ENCODE results near the gene CETN2. TPM values are rescaled to one million over a fixed set of nuclear protein-coding genes. Genes with fewer than 3 reads are reported as not detected.

Gene CETN2
- total and polyA plus RNA-seq, 7 donors, result 9.2 to 29.8 (median 15.0) TPM

DNA sequence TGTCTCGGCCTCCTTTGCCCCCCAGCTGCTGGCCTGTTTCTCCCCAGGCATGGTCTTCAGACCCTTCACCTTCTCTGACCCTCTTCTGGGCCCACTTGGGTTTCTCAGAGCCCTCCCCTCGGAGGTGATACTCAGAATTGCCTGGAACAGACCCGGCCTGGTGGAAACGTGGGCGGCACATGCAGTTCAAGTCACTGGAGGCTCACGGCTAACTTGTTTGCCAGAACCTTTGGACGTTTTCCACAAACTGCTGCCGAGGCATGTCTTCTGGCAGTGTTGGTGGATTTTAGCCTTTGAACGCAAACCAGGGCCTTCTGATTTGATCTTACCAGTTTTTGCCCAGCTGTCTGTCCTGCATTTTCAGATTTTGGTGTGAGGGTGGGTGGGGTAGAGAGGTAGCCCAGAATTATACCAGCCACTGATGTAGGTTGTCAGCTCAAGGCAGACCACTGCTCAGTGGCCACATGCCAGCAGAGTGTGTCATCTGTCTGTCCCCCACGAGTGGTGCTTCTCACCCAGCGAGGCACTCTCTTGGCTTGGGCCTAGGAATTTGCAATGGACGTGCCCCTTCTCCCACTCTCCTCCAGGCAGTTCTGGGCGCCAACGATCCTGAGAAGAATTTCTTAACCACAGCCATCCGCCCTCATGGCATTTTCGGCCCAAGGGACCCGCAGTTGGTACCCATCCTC is 34.8 kb upstream of the CETN2 start:
- peaks cover 0 to 44% of the 10 kb centered on the region in 2 donors for H3K36me3 ChIP-seq (ENCODE audit: insufficient read depth in 1 of 2, low read depth in 1 of 2)
- WGBS, 3 donors, result 65 to 73% (median 68%) methylated on average over 13 to 17 of the region's 17 CpGs

GRCh38 chrX:152861826-152862225 is 31.3 kb upstream of the CETN2 start:
- Histone ChIP-seq H3K27me3 (ENCODE audit: insufficient read depth in 3 of 3, low read length in 2 of 3) (peaks cover 0 to 4% (median 0%) of the 10 kb centered on the region in 3 donors), H3K4me1 (no peaks in the 10 kb centered on the region), H3K9me3 (no peaks in the 10 kb centered on the region), H3K4me3 (no peak overlapping the region), H3K27ac (no peak overlapping the region), H3K36me3 (ENCODE audit: insufficient read depth in 1 of 2, low read depth in 1 of 2) (peaks cover 0 to 26% of the 10 kb centered on the region in 2 donors)
- 70 to 92% (median 90%) methylated on average over 6 of the region's 6 CpGs for WGBS, 3 donors
- TF ChIP-seq CTCF (IDR thresholded peaks at IDR 0.05), result no peak
- ATAC-seq, result no peak
- no peak for DNase-seq
- intact Hi-C loops (cut with DNase I), result no loop called here

More for the DNA sequence above, 34.8 kb upstream of the CETN2 start:
- DNase-seq (peak in 1 of 2 donors; percentile 22), ATAC-seq (no peak)
- TF ChIP-seq CTCF (IDR thresholded peaks at IDR 0.05), result no peak
- intact Hi-C loops (cut with DNase I), result no loop called here
- no peak overlapping the region for H3K27ac ChIP-seq
- peaks cover 0 to 4% (median 0%) of the 10 kb centered on the region in 3 donors for H3K27me3 ChIP-seq (ENCODE audit: insufficient read depth in 3 of 3, low read length in 2 of 3)
- H3K4me1 ChIP-seq, result no peaks in the 10 kb centered on the region
- H3K4me3 ChIP-seq, result no peak overlapping the region
- H3K9me3 ChIP-seq, result no peaks in the 10 kb centered on the region

DNA sequence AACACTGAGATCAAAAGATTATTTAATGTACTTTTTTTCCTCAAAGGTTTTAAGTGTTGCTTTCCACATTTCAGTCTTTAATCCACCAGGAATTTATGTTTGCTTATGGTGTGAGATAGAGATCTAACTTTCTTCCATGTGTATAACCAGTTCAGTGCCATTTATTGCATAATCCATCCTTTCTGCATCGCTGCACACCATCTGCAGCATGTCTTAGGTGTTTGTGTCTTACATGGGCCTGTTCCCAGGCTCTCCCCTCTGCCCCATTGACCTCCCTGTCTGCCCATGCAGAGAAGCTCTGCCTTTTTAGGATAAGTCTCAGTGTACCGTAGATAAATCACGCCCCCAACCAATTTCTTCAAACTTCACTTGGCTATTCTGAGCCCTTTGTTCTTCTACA is 30.6 kb upstream of the CETN2 start:
- TF ChIP-seq CTCF (IDR thresholded peaks at IDR 0.05), result no peak
- no peak for DNase-seq
- WGBS, 3 donors, result 67 to 78% (median 75%) methylated on average over 3 of the region's 3 CpGs
- Histone ChIP-seq H3K27me3 (ENCODE audit: insufficient read depth in 3 of 3, low read length in 2 of 3) (peaks cover 0 to 4% (median 0%) of the 10 kb centered on the region in 3 donors), H3K36me3 (ENCODE audit: insufficient read depth in 1 of 2, low read depth in 1 of 2) (peaks cover 0 to 23% of the 10 kb centered on the region in 2 donors), H3K27ac (no peak overlapping the region), H3K4me1 (no peaks in the 10 kb centered on the region), H3K9me3 (no peaks in the 10 kb centered on the region), H3K4me3 (no peak overlapping the region)
- no peak for ATAC-seq
- intact Hi-C loops (cut with DNase I), result no loop called here

GRCh38 chrX:152853986-152854385 is 23.4 kb upstream of the CETN2 start:
- H3K27me3 ChIP-seq (ENCODE audit: insufficient read depth in 3 of 3, low read length in 2 of 3), result no peaks in the 10 kb centered on the region
- no peaks in the 10 kb centered on the region for H3K4me1 ChIP-seq
- no peak for TF ChIP-seq CTCF (IDR thresholded peaks at IDR 0.05)
- no peak overlapping the region for H3K27ac ChIP-seq
- no peak for DNase-seq
- no peak for ATAC-seq
- 93 to 99% (median 95%) methylated on average over 7 of the region's 7 CpGs for WGBS, 3 donors
- intact Hi-C loops (cut with DNase I), result no loop called here
- H3K9me3 ChIP-seq, result no peaks in the 10 kb centered on the region
- peaks cover 0 to 10% of the 10 kb centered on the region in 2 donors for H3K36me3 ChIP-seq (ENCODE audit: insufficient read depth in 1 of 2, low read depth in 1 of 2)
- H3K4me3 ChIP-seq, result no peak overlapping the region

GRCh38 chrX:152850465-152850864 is 19.9 kb upstream of the CETN2 start:
- intact Hi-C loops (cut with DNase I), result no loop called here
- no peaks in the 10 kb centered on the region for H3K4me1 ChIP-seq

More at GRCh38 chrX:152850465-152850864, 19.9 kb upstream of the CETN2 start:
- Histone ChIP-seq H3K4me3 (no peak overlapping the region), H3K27me3 (ENCODE audit: insufficient read depth in 3 of 3, low read length in 2 of 3) (no peaks in the 10 kb centered on the region), H3K9me3 (no peaks in the 10 kb centered on the region), H3K36me3 (ENCODE audit: insufficient read depth in 1 of 2, low read depth in 1 of 2) (peaks cover 0 to 11% of the 10 kb centered on the region in 2 donors), H3K27ac (no peak overlapping the region)
- no peak for TF ChIP-seq CTCF (IDR thresholded peaks at IDR 0.05)
- no peak for ATAC-seq
- WGBS, 3 donors, result 45 to 57% (median 49%) methylated on average over 2 of the region's 2 CpGs
- DNase-seq, result no peak
